NCI-H146 treated with DMSO at 0.1 percent for 48 hours (cell line): ENCODE results near the gene UPK2.

Experiments used
- DNase-seq: peaks from one replicate; lab custom pipeline; 2025; ENCODE audit not compliant: unreplicated experiment; lab: John Stamatoyannopoulos, UW

Gene UPK2

DNA sequence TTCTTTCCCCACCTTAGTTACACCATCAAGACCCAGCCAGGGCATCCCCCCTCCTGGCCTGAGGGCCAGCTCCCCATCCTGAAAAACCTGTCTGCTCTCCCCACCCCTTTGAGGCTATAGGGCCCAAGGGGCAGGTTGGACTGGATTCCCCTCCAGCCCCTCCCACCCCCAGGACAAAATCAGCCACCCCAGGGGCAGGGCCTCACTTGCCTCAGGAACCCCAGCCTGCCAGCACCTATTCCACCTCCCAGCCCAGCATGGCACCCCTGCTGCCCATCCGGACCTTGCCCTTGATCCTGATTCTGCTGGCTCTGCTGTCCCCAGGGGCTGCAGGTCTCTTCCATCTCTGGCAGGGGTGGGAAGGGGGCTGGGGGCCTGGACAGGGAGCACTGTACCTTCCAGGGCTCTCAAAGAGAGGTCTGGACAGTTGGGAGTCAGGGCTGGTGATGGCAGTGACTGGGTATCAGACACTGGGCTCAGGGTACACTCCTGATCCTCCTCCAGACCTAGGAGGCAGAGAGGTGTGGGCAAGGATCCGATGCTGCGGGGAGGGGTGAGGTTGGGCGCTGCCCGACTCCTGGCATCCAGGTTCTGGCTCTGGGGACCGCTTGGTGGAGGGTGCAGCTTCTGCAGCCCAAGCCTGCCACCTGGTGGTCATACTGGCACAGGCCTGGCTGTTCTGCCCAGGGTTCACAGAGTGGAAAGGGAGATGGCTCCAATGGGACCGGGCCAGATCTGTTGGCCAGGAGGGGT lies at the start of gene UPK2:
UPK2 (plus strand) TSS at position 205 of the 753 bp plus-strand sequence; CDS start at position 258, 53 bp downstream.
- DNase-seq = peak; percentile 18

DNA sequence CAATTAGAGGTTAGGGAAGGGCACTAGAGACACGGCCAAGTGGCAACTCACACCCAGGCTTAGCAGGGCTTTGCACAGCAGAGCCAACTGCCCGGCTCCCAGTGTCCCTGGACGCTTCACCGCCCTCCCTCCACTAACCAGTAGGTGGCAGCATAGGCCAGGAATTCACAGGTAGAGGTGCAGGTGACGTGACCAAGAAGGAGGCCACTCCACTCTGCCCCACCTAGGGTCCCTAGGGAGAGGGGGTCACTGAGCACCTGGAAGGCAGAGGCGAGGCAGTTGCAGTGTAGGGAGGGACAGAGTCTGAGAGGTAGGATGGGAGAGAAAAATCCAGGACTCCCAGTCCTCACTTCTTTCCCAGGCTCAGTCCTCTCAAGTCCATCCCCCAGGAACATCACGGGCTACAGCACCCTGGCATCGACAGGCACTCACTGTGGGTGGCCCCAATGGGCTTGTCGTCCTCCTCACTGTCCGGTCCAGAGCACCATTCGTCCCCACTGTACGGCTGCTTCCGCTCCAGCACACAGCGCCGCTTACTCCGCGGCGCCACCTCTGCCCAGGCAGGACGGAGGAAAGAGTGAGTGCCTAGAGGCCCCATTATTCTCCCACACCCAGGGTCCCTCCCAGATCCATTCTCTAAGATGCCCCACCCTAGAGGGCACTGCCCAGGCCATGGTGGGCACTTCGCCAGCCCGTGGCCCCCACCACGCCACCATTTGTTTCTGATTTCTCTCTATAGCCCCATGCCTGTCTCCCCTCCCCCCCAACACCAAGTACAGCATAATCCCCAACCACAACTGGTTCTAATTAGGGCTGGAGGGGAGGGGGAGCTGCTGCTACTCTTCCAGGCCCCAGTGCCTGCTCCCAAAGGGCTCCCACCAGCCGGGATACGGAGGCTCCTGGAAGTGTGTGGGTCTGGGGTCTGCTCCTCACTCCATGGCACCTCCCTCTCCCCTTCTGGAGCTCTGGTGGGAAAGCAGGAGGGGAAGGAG lies 48.8 kb upstream of the UPK2 start:
- peak; percentile 54 for DNase-seq

DNA sequence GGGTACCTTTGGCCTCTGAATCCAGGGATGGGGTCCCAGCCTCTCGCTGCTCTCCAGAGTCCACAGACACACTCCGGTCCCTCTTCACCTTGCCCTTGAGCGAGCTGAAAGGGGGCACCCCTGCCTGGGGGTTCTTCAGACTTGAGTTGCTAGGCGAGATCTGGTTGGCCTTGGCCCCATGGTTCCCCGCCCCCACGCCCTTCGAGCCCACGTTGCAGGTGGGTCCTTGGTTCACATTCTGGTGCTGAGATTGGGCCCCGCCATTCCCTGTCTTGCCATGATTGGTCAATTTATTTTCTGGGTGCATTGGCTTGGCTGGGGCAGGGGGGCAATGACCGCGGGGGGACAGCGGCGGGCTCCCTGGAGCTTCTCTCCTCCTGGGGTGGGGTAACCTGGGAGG lies 47.8 kb upstream of the UPK2 start:
- no peak for DNase-seq

DNA sequence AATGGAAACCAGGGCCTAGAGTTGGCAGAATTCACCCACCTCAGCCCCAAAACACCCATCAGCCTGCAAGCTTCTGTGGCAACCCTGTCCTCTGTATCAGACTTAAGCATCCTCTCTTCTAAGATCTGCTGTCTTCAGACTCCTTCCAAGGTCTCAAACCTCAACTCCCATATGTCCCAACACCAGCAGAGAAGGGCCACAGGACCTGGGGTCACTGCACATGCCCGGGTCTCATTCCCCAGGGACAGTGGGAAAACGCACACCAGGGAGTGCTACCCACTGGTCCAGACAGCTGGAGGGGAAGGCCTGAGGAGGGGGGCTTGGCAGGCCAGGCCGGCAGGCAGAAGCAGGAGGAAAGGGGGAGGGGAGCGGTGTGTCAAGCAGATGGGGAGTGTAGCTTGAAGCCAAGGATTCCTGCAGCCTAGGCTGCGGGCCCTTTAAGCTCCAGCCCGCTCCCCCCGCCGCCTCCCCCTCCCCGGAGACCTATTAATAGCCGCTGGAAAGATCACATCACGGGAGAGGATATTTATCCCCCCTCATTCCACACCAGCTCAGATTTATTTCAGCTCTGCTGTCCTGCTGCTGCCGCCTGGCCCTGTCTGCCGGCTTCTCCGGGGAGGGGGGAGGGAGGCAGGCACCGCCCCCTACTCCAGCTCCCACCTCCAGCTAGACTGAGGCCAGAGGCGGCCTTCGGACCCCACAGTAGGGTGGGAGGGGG lies 47.0 kb upstream of the UPK2 start:
- no peak for DNase-seq

DNA sequence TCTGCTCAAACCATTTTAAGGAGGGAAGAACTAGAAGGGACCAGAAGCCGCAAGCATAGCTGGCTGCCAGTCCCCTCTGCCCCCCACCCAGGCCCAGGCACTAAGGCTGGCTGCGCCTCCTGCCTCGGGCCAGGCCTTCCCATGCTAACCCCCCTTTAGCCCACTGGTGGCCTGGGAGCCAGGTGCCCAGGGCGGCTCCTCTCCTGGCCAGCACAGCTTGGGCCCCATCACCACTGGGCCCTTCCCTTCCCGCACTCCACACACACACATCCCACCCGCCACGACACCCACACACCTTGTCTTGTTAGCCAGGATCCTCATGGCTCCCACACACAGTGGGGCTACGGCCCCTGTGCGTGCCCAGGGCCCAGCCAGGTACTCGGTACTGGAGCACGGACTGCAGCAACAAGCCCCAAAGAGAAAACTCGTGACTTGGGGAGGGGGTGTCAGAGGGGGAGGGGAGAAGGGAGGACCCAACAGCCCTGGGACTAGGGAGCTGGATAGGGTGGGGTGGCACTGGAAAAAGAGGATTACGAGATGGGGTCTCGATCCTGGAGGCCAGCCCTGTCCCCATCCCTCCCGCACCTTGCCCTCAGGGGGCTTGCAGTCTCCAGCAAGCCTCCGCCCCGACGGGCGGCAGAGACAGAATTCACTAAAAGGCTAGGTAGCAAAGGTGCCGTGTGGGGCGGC lies 46.3 kb upstream of the UPK2 start:
- no peak for DNase-seq

DNA sequence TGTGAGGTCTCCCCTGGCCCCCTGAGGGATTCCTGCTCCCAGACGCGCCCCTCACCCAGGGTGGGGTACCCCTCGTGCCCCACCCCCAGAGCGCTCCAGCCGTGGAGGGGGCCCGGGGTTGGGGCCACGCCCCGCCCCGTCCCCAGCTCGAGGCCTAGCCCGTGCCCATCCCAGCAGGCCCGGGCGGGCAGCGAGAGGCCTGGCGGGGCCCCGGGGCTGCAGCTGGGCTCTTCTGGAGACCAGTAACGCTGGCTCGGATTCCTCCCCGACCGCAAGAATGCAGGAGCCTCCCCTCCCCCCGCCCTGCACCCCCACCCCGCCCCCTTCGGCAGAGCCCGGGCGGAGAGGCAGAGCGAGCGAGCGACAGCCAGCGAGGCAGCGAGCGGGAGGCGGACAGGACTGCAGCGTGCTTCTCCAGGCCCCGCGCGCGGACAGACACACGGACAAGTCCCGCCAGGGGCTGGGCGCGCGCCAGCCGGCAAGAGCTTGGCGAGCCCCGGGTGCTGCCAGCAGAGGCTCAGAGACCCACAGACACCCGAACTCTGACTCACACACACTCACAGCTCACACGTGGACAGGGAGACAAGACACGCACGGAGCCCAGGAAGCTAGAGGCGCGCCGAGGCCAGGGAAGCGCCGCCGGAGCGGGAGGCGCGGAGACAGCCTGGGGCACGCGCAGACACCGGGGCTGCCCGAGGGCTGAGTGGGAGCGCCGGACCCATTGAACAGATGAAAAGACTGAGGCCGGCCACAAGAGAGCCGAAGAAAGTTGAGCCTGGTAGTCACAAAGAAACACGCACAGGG lies 45.6 kb upstream of the UPK2 start:
- DNase-seq = no peak

DNA sequence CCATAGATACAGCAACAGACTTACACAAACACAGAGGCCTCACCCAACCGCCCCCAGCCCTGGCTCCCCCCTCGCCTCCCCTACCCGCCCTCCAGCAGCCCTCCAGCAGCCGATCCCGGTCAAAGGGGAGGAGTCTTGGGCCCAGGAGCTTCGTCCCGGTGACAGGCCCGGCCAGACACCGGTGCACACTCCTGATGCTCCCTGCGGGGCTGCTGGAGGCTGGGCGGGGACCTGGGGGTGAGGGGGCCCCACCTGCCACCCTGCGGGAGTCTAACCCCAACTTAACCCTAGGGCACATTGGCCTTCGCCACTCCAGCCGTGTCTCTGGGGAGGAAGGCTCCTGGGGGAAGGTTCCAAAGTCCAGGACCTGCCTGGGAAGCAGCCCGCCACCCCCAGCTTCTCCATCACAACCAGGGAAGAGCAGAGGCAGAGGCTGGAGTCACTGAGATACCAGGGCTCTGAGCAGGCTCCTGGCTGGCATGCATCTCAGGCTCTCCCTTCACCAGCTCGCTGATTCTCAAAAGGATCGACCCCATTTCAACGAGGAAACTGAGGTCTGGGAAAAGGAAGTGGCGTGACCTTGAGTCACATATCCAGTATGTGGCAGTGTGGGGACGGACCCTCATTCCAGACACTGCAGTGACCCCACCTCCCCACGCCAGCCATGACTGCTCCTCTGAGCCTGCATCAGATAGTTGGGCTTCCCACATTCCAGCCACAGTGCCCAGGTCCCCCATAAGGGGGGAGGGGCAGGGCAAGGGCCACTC lies 44.8 kb upstream of the UPK2 start:
- no peak for DNase-seq

DNA sequence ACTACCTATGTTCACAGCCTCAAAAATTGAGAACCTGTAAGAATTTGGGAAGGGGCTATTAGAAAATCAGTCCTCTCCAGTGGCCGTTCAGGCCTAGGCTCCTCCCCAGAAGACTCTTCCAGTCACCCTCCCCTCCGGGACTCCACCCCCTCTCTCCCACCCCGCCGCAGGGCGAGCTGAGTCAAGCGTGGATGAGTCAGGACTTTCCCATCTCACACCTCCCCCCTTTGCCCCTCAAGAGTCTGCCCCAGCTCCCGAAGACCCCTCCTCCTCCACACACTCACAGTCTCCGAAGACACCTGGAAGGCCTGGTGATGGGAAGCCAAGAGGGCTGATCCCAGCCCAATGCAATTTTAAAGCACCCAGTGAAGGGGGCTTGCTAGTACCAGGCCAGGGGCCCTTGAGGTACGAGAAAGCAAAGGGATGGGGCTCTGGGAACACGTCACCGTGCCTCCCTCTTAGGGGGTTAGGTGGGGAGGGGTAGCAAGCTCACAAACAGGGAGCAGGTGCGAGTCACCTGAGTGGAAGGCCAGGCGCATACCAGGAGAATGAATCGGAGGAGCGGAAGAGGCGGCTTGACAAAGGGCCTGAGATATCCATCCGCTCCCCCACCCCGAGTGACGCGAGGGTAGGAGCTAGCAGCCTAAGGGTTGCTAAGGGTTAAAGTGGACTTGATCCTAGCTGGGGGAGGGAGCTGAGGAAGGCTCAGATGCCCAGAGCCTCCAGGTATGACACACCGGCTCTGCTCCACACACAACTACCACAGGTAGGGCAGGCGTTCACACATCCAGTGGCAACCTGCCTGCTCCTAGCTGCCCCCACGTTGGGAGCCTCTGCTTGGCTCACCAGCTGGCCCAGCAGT lies 44.0 kb upstream of the UPK2 start:
- DNase-seq = no peak

DNA sequence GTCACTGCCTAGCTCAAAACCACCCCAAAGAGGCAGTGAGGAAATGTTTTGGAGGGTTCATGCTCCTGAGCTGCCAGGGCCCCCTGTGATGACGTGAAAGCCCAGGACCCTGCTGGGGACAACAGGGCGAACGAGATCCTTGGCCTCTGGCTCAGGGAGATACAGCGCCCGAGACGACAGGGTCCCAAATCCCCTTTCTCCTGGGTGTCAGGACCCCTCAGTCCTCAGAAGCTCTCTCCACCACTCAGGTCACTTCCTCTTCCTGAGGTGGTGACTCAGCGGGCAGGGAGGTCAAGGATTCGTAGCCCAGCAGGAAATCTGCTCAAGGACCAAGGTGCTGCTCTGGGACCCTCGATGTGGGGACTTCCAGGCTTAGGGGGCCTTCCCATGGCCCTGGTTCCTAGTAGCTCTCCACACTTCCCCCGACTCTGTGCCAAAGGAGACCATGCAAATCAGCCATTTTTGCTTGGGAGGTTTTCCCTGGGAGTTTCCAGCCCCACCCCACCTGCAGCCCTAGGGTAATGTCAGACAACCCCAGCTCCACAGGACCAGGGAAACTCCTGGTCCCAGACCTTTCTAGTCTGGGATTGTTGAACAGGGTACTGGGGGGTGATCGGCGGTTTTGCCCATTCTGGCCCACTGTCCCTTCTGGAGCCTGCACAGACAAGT lies 43.2 kb upstream of the UPK2 start:
- no peak for DNase-seq

DNA sequence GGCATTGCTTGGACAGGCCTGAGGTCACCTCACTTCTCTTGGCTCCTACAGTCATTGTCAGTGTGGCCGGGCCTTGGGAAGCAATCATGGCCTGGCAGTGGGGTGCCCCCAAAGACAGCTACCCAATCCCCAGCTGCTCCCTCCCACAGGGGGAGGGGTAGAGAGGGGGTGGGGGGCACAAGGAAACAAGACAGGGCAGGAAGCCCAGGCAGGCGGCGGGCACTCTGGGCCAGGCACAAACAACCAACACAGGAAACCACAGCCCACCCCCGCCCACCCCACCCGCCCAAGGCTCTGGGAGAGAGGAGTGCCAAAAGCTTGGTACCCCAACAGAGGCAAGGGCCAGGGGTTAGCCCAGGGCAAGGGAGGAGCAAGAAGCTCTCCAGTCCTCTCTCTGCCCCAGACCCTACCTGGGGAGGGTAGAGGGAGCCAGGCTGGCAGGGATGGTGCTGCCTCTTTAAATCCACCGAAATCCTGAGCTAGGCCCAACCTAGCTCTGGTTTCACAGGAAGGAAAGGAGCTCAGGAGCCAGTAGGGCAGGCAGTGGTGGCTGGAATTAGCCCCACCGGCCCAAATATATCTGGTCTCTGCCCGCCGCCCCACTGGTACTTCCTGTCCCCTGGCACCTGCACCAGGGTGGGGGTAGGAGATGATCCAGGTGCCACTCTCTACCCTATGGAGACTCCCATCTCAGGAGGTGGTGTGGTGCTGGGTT lies 42.5 kb upstream of the UPK2 start:
- DNase-seq = no peak

DNA sequence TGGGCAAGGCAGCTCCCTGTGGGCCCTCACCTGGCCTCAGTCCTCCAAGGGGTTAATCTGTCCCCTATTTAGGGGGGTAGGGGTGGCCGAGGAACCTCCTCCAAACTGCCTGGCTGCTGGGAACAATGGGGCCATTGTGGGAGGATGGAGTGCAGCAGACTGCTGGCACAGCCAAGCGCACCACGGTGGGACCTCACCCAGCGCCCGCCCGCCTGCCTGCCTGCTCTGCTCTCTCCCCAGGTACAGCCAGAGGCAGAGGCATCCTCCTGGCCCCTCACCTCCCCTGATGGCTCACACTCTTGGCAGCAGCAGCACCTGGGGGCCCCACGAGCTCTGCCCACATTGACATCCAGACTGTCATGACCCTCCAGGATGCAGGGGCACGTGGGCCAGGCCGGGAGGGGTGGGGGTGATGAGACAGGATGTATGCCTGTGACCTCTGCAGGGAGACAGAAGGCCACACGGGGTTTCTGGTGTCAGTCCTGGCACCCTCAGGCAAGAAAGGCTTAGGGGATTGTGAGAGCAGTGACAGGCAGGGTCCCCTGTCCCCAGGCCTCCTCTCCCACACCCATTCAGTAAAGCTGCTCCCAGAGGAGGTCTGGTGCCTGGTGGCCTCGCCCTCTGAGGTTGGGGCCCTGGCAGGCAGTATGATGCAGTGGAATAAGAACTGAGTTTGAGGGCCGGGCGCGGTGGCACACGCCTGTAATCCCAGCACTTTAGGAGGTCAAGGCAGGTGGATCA lies 41.8 kb upstream of the UPK2 start:
- DNase-seq = no peak

DNA sequence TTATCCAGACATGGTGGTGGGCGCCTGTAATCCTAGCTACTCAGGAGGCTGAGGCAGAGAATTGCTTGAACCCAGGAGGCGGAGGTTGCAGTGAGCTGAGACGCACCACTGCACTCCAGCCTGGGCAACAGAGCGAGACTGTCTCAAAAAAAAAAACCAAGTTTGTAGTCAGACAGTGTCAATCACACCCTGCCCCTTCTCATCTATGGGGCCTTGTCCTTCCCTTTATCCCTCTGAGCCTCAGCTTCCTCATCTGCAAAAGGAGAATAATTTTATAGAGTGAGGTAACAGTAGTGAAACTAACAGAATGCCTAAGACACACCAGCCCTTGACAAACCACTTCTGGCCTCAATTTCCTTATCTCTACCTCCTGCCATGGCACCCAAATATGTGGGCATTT lies 41.1 kb upstream of the UPK2 start:
- no peak for DNase-seq

DNA sequence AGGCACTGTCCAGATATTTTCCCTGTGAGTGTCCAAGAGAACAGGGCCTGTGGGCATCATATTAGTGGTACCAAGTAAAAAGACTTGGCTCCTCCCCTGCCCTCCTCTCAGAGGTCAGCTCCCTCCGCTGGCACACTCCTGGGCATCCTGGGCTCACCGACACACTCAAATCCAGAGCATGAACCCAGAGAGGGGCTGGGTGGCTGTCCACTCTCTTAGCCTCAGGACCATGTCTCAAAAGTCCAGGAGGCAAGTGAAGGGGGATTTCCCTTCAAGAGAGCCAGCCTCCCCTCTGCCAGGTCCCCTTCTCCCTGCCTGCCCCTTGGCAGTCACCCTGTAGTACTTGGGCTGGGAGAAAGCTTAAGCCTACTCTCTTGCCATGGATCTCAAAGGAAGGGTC lies 40.7 kb upstream of the UPK2 start:
- no peak for DNase-seq

DNA sequence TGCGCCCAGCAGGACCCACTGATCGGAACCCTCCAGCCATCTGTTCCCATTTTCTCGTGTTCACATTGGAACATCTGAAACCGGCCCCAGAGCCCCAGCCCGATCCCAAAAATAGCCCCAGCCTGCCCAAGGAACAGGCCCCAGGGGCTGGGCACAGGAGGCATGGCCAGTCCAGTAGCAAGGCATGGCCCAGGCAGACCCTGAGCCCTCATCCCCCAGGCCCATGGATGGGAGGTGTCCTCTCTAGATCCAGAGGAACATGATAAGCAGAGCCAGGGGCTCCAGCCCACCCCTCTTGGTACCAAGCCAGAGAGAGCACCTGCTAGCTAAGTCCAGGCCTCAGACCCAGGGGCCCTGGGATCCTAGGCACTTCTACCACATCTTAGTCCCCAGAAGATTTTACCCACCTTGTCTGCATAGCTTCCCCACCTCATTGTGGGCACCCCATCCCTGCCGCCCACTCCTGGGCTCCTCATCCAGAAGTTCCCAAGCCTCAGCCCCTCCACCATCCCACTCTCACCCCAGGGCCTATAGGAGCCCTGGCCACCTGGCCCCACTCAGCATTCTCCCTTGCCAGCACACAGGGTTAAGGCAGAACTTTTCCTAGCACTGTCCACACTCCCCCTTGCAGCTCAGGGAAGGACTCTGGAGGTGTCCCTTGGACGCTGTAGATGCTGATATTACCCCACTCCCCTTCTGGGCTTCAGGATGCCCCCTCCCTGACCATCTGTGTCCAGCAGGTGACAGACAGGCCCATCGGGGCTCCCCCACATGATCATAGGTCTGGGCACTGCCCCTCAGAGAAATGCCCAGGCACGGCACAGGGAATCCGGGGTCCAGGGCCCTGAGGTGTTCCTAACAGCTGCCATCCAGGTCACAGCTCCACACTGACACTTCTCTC lies 39.9 kb upstream of the UPK2 start:
- no peak for DNase-seq

DNA sequence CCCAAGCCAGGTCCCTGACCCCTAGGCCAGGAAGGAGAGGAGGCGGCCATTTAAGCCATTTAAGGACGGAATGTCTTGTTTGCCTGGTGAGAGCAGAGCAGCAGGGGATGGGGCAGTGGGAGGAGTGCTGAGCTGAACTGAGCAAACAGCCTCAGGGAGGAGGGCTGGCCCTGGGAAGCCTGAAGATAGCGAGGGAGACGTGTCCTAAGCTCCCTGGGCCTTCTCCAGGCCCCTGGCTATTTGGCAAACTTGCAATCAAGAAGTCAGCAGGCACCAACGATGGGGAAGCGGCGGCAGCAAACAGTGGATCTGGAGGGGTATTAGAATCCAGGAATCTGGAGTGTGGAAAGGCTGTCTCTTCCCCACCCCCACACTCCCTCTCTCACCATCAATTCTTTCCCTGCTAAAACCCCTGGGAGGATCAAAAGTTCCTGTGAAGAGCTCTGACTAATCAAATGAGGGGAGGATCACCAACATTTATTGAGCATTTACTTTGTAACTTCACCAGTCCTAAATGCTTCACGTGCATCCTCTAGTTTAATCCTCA lies 39.2 kb upstream of the UPK2 start:
- DNase-seq = peak; percentile 74
